Epidermal melanocyte (primary cell): ENCODE data around the gene HLF.
A peak's percentile ranks its signal among the peaks of the same experiment; 100 is the strongest.
"Not testable (repeated sequence)": the region's sequence is repeated elsewhere in the genome, so short reads cannot be mapped to it uniquely, and the experiment has no call there.

ENCODE experiments used
- DNase-seq: peaks from one replicate; pipeline ENCODE4 v3.0.0; 2011; ENCODE audit warnings: low spot score; ENCODE audit not compliant: insufficient read length

The HLF gene

GRCh38 chr17:55327225-55328088, 62.7 kb downstream of the HLF start:
- no peak for DNase-seq

- DNase-seq: not testable (repeated sequence)
Observed at GRCh38 chr17:55328514-55328913, 63.8 kb downstream of the HLF start.

GRCh38 chr17:55330344-55330933, 65.7 kb downstream of the HLF start:
- no peak for DNase-seq

GRCh38 chr17:55332296-55333041, 67.7 kb downstream of the HLF start:
- no peak for DNase-seq

GRCh38 chr17:55334285-55334684, 69.5 kb downstream of the HLF start:
- peak; percentile 20 for DNase-seq

- DNase-seq: no peak
Observed at GRCh38 chr17:55334881-55335540, 70.3 kb downstream of the HLF start.

- DNase-seq: no peak
Observed at GRCh38 chr17:55335625-55336024, 70.9 kb downstream of the HLF start.

GRCh38 chr17:55336426-55336825, 71.7 kb downstream of the HLF start:
- no peak for DNase-seq

GRCh38 chr17:55340176-55340575, 75.4 kb downstream of the HLF start:
- DNase-seq: no peak

- DNase-seq: no peak
Observed at GRCh38 chr17:55340686-55341085, 75.9 kb downstream of the HLF start.

GRCh38 chr17:55341432-55341831, 76.7 kb downstream of the HLF start:
- DNase-seq: no peak

GRCh38 chr17:55342800-55343585, 78.2 kb downstream of the HLF start:
- no peak for DNase-seq

- no peak for DNase-seq
Observed at GRCh38 chr17:55343900-55344513, 79.2 kb downstream of the HLF start.

GRCh38 chr17:55344514-55344997, 79.8 kb downstream of the HLF start:
- DNase-seq: no peak

GRCh38 chr17:55345132-55345531, 80.4 kb downstream of the HLF start:
- DNase-seq: no peak

- DNase-seq: no peak
Observed at GRCh38 chr17:55346658-55347057, 81.9 kb downstream of the HLF start.

- no peak for DNase-seq
Observed at GRCh38 chr17:55347341-55347740, 82.6 kb downstream of the HLF start.

- peak; percentile 27 for DNase-seq
Observed at GRCh38 chr17:55348749-55349354, 84.1 kb downstream of the HLF start.

GRCh38 chr17:55350825-55351205, 86.1 kb downstream of the HLF start:
- DNase-seq: no peak

GRCh38 chr17:55351226-55351625, 86.5 kb downstream of the HLF start:
- no peak for DNase-seq
